BE2C (cell line): Measurements from ENCODE around the gene TMEM198.

Experiments
- DNase-seq: peaks from one replicate; pipeline ENCODE4 v3.0.0-alpha.2; 2020
- H3K27me3 ChIP-seq: fragments of 250-450 bp; sonication (Bioruptor Pico); 2 replicates; pipeline ENCODE4 v1.5.1; 2020; ENCODE audit warnings: mild to moderate bottlenecking
- H3K36me3 ChIP-seq: fragments of 250-450 bp; sonication (Bioruptor Pico); 2 replicates; pipeline ENCODE4 v1.5.1; 2020; ENCODE audit warnings: mild to moderate bottlenecking
- H3K4me1 ChIP-seq: fragments of 250-450 bp; sonication (Bioruptor Pico); 2 replicates; pipeline ENCODE4 v1.5.1; 2020
- H3K4me3 ChIP-seq: 2 replicates; pipeline ENCODE4 v1.5.1; 2011; ENCODE audit warnings: low read depth, low read length
- H3K9me3 ChIP-seq: fragments of 250-450 bp; sonication (Bioruptor Pico); 2 replicates; pipeline ENCODE4 v1.5.1; 2020
- TF ChIP-seq, protein P1 (sequence below): IDR thresholded peaks from 2 replicates; pipeline ENCODE4 v1.5.1; 2012; ENCODE audit warnings: mild to moderate bottlenecking, low read depth, low read length

Gene TMEM198

DNA sequence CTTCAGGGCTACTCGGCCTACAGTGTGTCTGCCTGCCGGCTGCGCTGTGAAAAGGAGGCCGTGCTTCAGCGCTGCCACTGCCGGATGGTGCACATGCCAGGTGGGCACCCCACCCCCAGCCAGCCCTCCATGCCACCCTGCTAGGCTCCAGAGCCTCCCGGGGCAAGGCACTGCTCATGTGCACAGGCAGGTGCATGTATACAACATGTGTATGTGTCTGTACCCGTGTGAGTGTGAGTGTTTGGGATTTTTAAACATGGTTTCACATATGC, 11.5 kb upstream of the TMEM198 start:
- no peaks in the 10 kb centered on the region for H3K27me3 ChIP-seq
- no peak overlapping the region for H3K4me3 ChIP-seq
- no peaks in the 10 kb centered on the region for H3K9me3 ChIP-seq
- H3K4me1 ChIP-seq: peaks cover 14% of the 10 kb centered on the region
- no peaks in the 10 kb centered on the region for H3K36me3 ChIP-seq
- TF ChIP-seq, protein P1, sequence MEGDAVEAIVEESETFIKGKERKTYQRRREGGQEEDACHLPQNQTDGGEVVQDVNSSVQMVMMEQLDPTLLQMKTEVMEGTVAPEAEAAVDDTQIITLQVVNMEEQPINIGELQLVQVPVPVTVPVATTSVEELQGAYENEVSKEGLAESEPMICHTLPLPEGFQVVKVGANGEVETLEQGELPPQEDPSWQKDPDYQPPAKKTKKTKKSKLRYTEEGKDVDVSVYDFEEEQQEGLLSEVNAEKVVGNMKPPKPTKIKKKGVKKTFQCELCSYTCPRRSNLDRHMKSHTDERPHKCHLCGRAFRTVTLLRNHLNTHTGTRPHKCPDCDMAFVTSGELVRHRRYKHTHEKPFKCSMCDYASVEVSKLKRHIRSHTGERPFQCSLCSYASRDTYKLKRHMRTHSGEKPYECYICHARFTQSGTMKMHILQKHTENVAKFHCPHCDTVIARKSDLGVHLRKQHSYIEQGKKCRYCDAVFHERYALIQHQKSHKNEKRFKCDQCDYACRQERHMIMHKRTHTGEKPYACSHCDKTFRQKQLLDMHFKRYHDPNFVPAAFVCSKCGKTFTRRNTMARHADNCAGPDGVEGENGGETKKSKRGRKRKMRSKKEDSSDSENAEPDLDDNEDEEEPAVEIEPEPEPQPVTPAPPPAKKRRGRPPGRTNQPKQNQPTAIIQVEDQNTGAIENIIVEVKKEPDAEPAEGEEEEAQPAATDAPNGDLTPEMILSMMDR: no peak
- no peak for DNase-seq

DNA sequence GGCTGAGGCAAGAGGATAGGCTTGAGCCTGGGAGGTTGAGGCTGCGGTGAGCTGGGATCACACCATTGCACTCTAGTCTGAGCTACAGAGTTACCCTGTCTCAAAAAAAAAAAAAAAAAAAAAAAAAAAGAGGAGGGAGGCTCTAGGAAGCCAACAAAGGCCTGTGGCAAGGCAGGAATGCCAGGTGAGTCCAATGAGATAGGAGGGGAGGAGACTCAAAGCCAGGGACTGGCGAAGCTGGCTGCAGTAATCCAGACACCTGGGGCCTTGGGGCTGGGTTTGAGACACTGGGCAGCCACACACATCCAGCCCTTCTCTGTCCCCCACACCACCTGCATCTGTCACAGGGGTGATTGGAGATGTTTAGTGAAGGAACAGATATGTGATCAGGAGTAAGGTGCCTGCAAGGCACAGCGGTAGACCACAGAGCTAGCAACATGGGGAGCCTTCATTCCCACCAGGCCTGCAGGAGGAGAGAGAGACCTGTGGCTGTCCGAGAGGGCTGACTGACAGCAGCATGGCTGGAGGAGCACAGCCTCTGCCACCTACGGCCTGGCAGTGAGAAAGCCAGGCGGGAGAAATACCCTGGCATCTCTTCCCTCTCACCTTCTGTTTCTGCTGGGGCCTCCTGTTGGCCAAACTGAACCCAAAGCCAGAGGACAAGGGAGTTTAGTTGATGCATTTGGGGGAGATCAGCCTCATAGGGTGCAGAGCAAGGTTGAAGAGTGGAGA, 9.7 kb upstream of the TMEM198 start:
- Histone ChIP-seq H3K27me3 (no peaks in the 10 kb centered on the region), H3K36me3 (peaks cover 3% of the 10 kb centered on the region; the same call in 1 of the 2 replicates), H3K9me3 (no peaks in the 10 kb centered on the region), H3K4me3 (no peak overlapping the region), H3K4me1 (peaks cover 8% of the 10 kb centered on the region)
- TF ChIP-seq, protein P1: no peak
- no peak for DNase-seq

DNA sequence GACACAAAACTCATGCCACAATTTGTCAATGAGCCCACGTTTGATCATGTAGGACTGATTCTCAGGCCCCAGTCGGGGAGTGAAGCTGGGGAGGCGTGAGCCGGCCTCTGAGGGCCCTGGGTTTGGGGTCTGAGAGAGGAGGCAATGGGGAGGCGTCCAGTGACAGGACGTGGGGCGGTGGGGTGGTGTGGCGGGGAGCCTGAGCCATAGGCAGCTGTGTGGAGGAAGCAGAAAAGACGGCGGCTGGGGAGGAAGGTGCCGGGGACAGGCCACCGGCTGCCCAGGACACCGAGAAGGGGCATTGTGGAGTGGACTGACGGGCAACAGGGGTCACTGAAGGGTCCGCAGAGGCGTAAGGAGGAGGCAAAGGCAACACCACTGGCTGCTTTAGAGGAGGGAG, 7.4 kb upstream of the TMEM198 start:
- TF ChIP-seq, protein P1: no peak
- no peaks in the 10 kb centered on the region; the same call in none of the 2 replicates for H3K4me1 ChIP-seq
- no peak for DNase-seq
- no peaks in the 10 kb centered on the region for H3K27me3 ChIP-seq
- H3K4me3 ChIP-seq: no peak overlapping the region
- no peaks in the 10 kb centered on the region for H3K9me3 ChIP-seq
- peaks cover 23% of the 10 kb centered on the region for H3K36me3 ChIP-seq

DNA sequence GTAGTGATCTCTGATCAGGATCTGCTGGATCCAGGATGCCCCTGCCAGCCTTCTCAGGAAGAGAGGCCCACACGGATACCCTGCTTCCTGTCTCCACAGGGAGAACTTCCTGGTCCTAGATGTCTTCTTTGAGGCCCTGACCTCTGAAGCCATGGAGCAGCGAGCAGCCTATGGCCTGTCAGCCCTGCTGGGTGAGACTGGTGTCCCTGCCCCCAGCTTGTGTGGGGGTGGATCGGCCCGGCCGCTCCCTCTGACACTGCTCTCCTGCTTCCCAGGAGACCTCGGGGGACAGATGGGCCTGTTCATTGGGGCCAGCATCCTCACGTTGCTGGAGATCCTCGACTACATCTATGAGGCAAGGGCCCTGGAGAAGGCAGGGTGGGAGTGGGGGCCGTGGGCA, 6.9 kb upstream of the TMEM198 start:
- Histone ChIP-seq H3K27me3 (no peaks in the 10 kb centered on the region), H3K36me3 (peaks cover 26% of the 10 kb centered on the region), H3K9me3 (no peaks in the 10 kb centered on the region), H3K4me1 (no peaks in the 10 kb centered on the region; the same call in none of the 2 replicates), H3K4me3 (no peak overlapping the region)
- TF ChIP-seq, protein P1: no peak
- DNase-seq: no peak

DNA sequence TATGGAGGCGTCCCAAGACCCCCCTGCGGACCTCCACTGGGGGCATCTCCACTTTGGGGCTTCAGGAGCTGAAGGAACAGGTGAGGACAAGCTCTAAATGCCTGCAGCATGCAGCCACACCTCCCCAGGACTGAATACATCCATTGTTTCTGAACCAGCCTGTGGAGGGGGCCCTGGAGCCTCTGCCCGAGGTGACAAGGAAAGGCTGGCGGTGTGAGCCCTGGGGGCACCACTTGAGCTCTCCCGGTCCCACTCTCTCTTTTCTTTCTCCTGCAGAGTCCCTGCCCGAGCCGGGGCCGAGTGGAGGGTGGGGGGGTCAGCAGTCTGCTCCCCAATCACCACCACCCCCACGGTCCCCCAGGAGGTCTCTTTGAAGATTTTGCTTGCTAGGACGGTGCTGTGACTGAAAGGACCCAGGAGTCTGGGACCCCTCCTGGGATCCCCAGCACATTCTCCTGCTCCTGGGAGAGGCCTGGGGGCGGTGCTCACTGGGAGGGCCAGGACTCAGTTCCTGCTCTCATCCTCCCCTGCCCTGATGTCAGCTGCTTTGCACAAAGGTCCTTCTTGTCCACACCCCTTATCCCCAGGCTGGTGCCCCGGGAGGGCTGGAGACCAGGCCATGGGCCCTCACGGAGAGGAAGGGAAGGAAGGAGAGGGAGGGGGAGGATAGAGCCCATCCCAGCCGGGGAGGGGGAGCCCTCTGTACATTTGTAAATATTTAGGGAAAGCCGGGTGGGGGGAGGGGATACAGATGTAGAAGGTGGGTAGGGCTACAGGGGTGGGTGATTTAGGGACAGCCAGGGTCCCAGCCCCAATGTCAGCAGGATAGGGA, 6.0 kb upstream of the TMEM198 start:
- peaks cover 26% of the 10 kb centered on the region for H3K36me3 ChIP-seq
- H3K4me3 ChIP-seq: no peak overlapping the region
- TF ChIP-seq, protein P1: no peak
- H3K9me3 ChIP-seq: no peaks in the 10 kb centered on the region
- H3K4me1 ChIP-seq: no peaks in the 10 kb centered on the region; the same call in none of the 2 replicates
- no peak for DNase-seq
- no peaks in the 10 kb centered on the region for H3K27me3 ChIP-seq

DNA sequence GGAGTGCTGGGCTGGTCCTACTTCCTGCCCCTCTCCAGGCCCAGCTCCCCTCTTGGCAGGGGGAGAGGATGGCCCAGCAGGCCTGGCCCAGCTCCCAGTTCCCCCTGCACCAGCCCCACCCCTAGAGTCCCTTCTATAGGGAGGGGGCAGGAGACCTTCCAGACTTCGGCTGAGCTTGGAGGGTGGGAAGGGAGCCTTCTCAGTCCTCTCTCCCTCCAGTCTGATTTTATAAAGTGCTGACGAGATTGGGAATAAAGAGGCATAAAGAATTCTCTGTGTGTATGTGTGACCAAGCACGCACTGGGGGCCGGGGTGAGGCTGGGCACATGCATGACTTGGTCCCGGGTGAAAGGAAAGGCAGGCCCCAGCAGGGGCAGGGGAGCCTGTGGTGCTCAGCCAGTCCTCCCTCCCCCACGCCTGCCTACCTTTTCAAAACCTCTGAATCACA, 5.3 kb upstream of the TMEM198 start:
- Histone ChIP-seq H3K4me1 (no peaks in the 10 kb centered on the region; the same call in none of the 2 replicates), H3K4me3 (no peak overlapping the region), H3K27me3 (no peaks in the 10 kb centered on the region), H3K36me3 (peaks cover 26% of the 10 kb centered on the region), H3K9me3 (no peaks in the 10 kb centered on the region)
- TF ChIP-seq, protein P1: no peak
- DNase-seq: no peak
